HG03060 (cell line): ENCODE results near the gene TRIAP1.
"Not testable (repeated sequence)": the region's sequence is repeated elsewhere in the genome, so short reads cannot be mapped to it uniquely, and the experiment has no call there.

Source experiments
- ATAC-seq: cut with Tn5 transposase; IDR thresholded peaks from one replicate; pipeline ENCODE4 v1.9.1; 2021; ENCODE audit warnings: low read depth, moderate number of reproducible peaks; ENCODE audit not compliant: unreplicated experiment

The TRIAP1 gene

GRCh38 chr12:120445911-120446843 lies at the start of gene TRIAP1, which contains the start of gene GATC:
Gene TRIAP1 (minus strand): TSS chr12:120446384. CDS start chr12:120446372, 12 bp downstream.
Gene GATC (plus strand): TSS chr12:120446444. CDS start chr12:120446481, 37 bp downstream.
- ATAC-seq = peak; percentile 85

- no peak for ATAC-seq
Observed at GRCh38 chr12:120495186-120495730, 49.1 kb upstream of the TRIAP1 start.

DNA sequence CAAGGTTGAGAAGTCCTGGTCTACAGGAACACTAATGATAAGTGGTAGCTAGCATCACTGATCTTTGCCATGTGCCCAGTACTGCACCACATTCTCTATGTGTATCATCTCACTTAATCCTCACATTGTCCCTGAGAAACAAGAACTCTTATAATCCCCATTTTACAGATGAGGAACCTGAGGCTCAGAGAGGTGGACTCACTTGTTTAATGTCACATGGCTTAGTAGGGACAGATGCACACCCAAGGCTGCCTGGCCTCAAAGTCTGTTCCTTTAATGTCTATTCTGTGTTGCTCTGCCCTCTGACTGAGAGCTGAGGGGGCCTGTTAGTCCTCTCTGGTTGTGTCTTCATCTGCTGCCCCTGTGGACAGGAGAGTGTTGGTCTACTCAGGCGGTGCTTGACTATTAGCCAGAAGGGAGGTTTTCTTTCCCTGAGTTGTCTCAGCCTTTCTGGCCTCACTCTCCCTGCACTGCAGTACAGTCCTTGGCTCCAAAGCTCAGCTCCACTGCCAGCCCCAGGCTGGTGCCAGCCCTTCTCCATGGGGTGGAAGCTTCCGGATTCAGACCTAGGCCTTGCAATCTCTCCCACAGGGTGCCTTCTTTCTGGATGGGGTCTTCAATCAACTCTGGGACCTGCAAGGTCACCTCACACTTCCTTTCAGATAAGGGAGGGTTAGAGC lies 44.8 kb upstream of the TRIAP1 start:
- no peak for ATAC-seq

DNA sequence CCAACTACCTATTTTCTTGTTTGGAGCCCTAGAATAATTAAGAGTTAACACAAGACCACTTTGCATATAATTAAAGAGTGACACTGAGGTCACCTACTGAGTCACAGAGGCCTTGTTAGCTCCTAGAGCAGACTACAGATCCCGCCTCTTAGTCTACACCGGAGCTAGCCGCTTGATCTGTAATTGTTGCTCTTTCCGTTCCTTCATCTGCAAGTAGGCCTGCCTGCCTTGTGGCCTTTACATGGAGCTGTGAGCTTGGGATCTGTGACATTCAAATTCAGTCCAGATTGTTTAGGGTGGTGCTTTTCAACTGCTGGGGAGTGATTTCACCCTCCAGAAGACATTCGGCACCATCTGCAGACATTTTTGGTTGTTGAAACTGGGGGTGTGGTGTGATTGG lies 44.1 kb upstream of the TRIAP1 start:
- ATAC-seq = no peak

- no peak for ATAC-seq
Observed at GRCh38 chr12:120489018-120489417, 42.8 kb upstream of the TRIAP1 start.

- ATAC-seq = no peak
Observed at GRCh38 chr12:120488057-120488640, 42.0 kb upstream of the TRIAP1 start.

DNA sequence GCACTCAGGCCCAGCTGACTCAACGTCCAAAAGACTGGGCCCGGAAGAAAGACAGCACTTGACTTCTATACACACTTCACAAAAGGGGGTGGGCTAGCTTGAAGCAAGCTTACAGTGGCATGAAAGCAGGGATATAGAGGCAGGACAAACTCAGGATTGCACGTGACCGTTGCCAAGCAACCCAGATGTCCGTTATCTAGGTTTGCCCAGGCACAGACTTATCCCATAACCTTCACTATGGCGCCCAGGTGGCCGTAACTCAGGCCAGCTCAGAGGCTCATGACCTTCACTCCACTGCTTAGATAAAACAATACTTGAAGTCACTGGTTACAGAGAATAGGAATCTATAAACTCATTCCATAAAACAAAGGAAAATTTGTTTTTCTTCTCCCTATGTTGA lies 41.4 kb upstream of the TRIAP1 start:
- ATAC-seq = not testable (repeated sequence)

DNA sequence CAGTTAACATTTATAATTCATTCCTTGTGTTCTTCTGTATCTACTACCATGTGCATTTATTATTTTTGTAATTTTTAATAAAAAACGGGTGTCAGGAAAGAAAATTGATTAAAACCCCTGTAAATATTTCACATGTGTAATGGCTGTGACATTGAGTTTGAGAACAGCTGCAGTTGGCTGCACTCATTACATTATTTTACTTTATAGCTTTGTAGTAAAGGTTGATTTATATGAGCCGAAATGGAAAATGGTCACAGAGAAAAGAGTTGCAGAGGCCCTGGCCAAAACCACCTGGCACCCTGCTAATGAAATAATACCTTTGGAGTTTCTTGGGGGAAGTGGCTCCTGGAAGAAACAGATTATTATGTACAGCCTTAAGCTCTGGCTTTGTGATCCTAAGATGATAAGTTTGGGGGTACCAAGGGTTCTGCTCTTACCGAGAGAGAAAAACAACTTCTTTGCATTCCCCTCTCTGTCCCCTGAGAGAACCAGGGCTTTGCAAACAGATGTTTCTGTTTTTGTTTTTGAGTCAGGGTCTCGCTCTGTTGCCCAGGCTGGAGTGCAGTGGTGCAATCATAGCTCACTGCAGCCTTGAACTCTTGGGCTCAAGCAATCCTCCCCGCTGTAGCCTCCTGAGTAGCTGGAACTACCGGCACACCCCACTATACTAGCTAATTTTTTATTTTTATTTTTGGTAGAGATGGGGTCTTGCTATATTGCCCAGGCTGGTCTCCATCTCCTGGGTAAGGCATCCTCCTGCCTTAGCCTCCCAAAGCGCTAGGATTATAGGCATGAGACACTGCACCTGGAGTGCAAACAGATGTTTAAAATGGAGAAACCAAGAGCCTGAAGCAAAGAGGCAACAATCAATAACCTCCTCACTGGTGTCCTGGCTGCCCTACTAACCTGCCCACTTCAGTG lies 40.0 kb upstream of the TRIAP1 start:
- ATAC-seq = no peak

- ATAC-seq = no peak
Observed at GRCh38 chr12:120483621-120484020, 37.4 kb upstream of the TRIAP1 start.

- no peak for ATAC-seq
Observed at GRCh38 chr12:120481022-120481767, 35.0 kb upstream of the TRIAP1 start.

- no peak for ATAC-seq
Observed at GRCh38 chr12:120480211-120480610, 34.0 kb upstream of the TRIAP1 start.

- ATAC-seq = no peak
Observed at GRCh38 chr12:120479458-120479857, 33.3 kb upstream of the TRIAP1 start.

DNA sequence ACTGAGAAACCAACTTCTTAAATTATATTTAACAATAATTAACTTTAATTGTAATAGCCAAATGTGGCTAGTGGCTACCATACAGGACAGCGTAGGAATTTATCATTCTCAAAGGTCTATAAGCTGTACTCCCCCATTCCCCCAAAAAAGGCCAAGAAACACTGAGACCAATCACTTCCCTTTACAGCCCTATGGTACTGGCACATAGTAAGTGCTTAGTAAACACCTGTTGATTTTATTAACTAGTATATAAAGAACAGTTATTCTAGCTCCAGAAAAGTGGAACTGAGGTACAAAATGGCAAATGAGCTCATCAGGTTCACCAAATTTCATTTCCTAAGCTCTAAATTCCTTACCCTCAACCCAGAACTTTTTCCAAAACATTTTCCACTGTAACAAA lies 29.5 kb upstream of the TRIAP1 start:
- no peak for ATAC-seq

- no peak for ATAC-seq
Observed at GRCh38 chr12:120474616-120474960, 28.4 kb upstream of the TRIAP1 start.

DNA sequence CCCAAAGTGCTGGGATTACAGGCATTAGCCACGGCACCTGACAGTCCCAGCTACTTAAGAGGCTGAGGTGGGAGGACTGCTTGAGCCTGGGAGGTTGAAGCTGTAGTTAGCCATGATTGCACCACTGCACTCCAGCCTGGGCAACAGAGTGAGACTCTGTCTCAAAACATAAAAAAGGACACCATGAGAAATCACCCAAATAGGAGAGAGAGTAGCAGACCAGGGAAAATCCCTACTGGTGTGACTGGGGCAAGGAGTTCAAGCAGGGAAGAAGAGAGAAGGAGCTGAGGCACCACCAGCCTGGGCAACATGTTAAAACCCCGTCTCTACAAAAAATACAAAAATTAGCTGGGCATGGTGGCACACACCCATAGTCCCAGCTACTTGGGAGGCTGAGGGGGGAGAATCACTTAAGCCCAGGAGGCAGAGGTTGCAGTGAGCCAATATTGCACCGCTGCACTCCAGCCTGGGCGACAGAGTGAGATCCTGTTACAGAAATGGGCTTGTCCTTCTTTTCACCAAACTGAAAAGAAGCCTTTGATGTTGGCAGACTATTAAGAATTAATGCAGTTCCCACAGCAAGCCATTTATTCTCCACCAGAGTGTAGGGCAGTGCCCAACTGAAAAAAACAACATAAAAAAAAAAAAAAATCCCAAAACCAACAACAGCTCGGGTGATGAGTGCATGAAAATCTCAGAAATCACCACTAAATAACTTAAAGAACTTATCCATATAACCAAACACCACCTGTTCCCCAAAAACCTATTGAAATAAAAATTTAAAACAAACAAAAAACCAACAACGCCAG lies 27.8 kb upstream of the TRIAP1 start:
- no peak for ATAC-seq

GRCh38 chr12:120472521-120472920 lies 26.3 kb upstream of the TRIAP1 start:
- no peak for ATAC-seq

DNA sequence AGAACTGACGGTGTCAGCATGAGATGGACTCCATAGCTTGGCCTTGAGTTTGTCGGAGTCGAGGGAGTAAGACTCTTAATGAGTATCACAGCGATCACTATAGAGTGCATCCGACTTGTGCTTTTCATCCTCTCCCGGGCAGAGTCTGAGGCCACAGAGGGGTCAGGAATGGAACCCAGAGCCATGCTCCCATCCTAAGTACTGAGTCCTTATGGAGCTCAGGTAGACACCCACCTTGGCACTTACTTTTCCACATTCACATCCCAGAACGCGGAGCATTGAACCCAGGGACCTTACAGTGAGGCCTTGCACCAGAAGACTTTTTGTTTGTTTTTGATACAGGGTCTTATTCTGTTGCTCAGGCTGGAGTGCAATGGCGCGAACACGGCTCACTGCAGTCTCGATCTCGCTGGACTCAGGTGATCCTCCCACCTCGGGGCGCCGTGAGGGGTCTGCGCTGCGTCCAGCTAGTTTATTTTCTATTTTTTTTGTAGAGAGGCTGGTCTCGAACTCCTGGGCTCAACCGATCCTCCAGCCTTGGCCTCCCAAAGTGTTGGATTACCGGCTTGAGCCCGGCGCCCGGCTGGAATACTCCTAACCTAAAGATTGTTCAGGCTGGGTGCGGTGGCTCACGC lies 24.1 kb upstream of the TRIAP1 start:
- no peak for ATAC-seq
